ENCODE measurements around the gene APBA1.

- TF ChIP-seq POLR2AphosphoS5 (IDR thresholded peaks at IDR 0.05), result no peak
- no peak for TF ChIP-seq CTCF (IDR thresholded peaks at IDR 0.05 in 8 of 11, conservative IDR thresholded peaks at IDR 0.05 in 3 of 11)
- TF ChIP-seq POLR2A (IDR thresholded peaks at IDR 0.05), result no peak
Measured at GRCh38 chr9:69393425-69393824, 278.7 kb downstream of the APBA1 start.

Data from spleen (tissue), 7 donors.